ENCODE measurements around the gene PPP2R5E. TPM values are rescaled to one million over a fixed set of nuclear protein-coding genes. Genes with fewer than 3 reads are reported as not detected.

PPP2R5E gene
- total and polyA plus RNA-seq, 4 donors: 6.0 to 13.1 (median 8.4) TPM

- TF ChIP-seq CTCF (IDR thresholded peaks at IDR 0.05; ENCODE audit: low read depth, low read length, missing input control): no peak
- no peak for TF ChIP-seq EGR1 (IDR thresholded peaks at IDR 0.05; ENCODE audit: low read depth in 2 of 2)
- TF ChIP-seq FOXA1 (IDR thresholded peaks at IDR 0.05): no peak
Measured at GRCh38 chr14:63492391-63492790, 50.8 kb downstream of the PPP2R5E start (continued).

- H3K36me3 ChIP-seq (ENCODE audit: control insufficient read depth in 4 of 4, insufficient read depth in 3 of 4, low read depth in 1 of 4, low read length in 3 of 4): no peaks in the 10 kb centered on the region
- no peak overlapping the region for H3K4me3 ChIP-seq (ENCODE audit: low read depth in 1 of 3, low read length in 3 of 3)
- no peak overlapping the region for H3K9ac ChIP-seq (ENCODE audit: low read depth in 1 of 2, low read length in 2 of 2)
- H3K4me1 ChIP-seq (ENCODE audit: control insufficient read depth in 4 of 4, insufficient read depth in 4 of 4, low read length in 3 of 4): peaks cover 0 to under 1% (median under 1%) of the 10 kb centered on the region in 4 donors
- H3K27me3 ChIP-seq (ENCODE audit: control insufficient read depth in 4 of 4, insufficient read depth in 4 of 4, low read length in 3 of 4): no peaks in the 10 kb centered on the region
- TF ChIP-seq ATF3 (IDR thresholded peaks at IDR 0.05) (no peak), MAX (IDR thresholded peaks at IDR 0.05) (no peak), HNF4A (conservative IDR thresholded peaks at IDR 0.05) (no peak), CTCF (IDR thresholded peaks at IDR 0.05; ENCODE audit: low read depth, low read length, missing input control) (no peak), YY1 (IDR thresholded peaks at IDR 0.05) (no peak)
- 50% methylated on average over 1 of the region's 1 CpG for WGBS
- H3K9me3 ChIP-seq (ENCODE audit: control insufficient read depth in 4 of 4, low read length in 3 of 4): no peaks in the 10 kb centered on the region
- H3K27ac ChIP-seq (ENCODE audit: low read depth in 1 of 2, low read length in 2 of 2): no peak overlapping the region
- DNase-seq (ENCODE audit: low spot score): no peak
Measured at GRCh38 chr14:63487724-63488123, 55.5 kb downstream of the PPP2R5E start.

GRCh38 chr14:63486738-63487137, 56.4 kb downstream of the PPP2R5E start:
- Histone ChIP-seq H3K27ac (ENCODE audit: low read depth in 1 of 2, low read length in 2 of 2) (no peak overlapping the region), H3K36me3 (ENCODE audit: control insufficient read depth in 4 of 4, insufficient read depth in 3 of 4, low read depth in 1 of 4, low read length in 3 of 4) (no peaks in the 10 kb centered on the region), H3K9me3 (ENCODE audit: control insufficient read depth in 4 of 4, low read length in 3 of 4) (no peaks in the 10 kb centered on the region), H3K4me1 (ENCODE audit: control insufficient read depth in 4 of 4, insufficient read depth in 4 of 4, low read length in 3 of 4) (peaks cover 0 to 6% (median under 1%) of the 10 kb centered on the region in 4 donors), H3K27me3 (ENCODE audit: control insufficient read depth in 4 of 4, insufficient read depth in 4 of 4, low read length in 3 of 4) (no peaks in the 10 kb centered on the region), H3K9ac (ENCODE audit: low read depth in 1 of 2, low read length in 2 of 2) (no peak overlapping the region), H3K4me3 (ENCODE audit: low read depth in 1 of 3, low read length in 3 of 3) (no peak overlapping the region)
- TF ChIP-seq HNF4A (conservative IDR thresholded peaks at IDR 0.05) (no peak), HNF4G (IDR thresholded peaks at IDR 0.05) (no peak), RXRA (IDR thresholded peaks at IDR 0.05) (no peak), RAD21 (IDR thresholded peaks at IDR 0.05) (no peak), GABPA (IDR thresholded peaks at IDR 0.05 in 1 of 2, conservative IDR thresholded peaks at IDR 0.05 in 1 of 2) (no peak), MAX (IDR thresholded peaks at IDR 0.05) (no peak), SP1 (IDR thresholded peaks at IDR 0.05) (no peak)
- no peak for DNase-seq (ENCODE audit: low spot score)

Measured in liver (tissue), 9 donors.